K562 (cell line): ENCODE data around the gene SKAP1. TPM values are rescaled to one million over a fixed set of nuclear protein-coding genes. Genes with fewer than 3 reads are reported as not detected.

Experiments used
- ATAC-seq: fragments of 200-7000 bp; cut with Tn5 transposase; 3 replicates; pipeline ENCODE4 v1.9.1; 2020; ENCODE audit warnings: moderate library complexity
- BruUV-seq: library from RNA; stranded (reverse); fragments of 400-500 nt; replicated peaks from 2 replicates; lab custom pipeline; 2021; lab: Mats Ljungman, UMichigan
- CTCF ChIA-PET: fragments of 300-600 bp; formaldehyde crosslinking; extraction: SDS; loops from one replicate; lab custom pipeline; 2021; ENCODE audit warnings: low intra/inter-chr PET ratio; lab: Yijun Ruan, JAX
- POLR2A ChIA-PET: fragments of 300-600, 350-650 bp; sonication (Branson Sonifier 250); formaldehyde crosslinking; extraction: SDS; loops from one replicate; lab custom pipeline; 2021; ENCODE audit warnings: antibody characterized with exemption, inconsistent platforms; lab: Yijun Ruan, JAX
- DNase-seq, 4 experiments: peaks; one replicate each; pipeline versions ENCODE4 v3.0.0 to v3.0.0-alpha.2; 2011 to 2018; ENCODE audit warnings: low spot score in 3 of 4, mixed read lengths in 3 of 4; ENCODE audit errors: extremely low read depth in 1 of 4
- FAIRE-seq: peaks from 2 replicates; lab custom pipeline; 2011; peaks lifted over from hg19 to GRCh38; lab: Jason Lieb, UNC
- H2AFZ ChIP-seq: 2 replicates; pipeline ENCODE4 v1.6.0; 2011; ENCODE audit warnings: low read depth, low read length, control low read depth, inconsistent platforms
- H3K27ac ChIP-seq: fragments of 200-600 bp; 3 replicates; pipeline ENCODE4 v1.8.0; 2011; ENCODE audit warnings: low read depth, mild to moderate bottlenecking, control low read depth, inconsistent platforms, low read length, moderate library complexity, mixed read lengths; ENCODE audit errors: extremely low read depth
- H3K27me3 ChIP-seq, 2 experiments: fragments of 300-600 bp in 1 of 2; 2 replicates in 1 of 2; 3 replicates in 1 of 2; pipeline versions ENCODE4 v1.6.0 to v1.8.0; 2011; ENCODE audit warnings: inconsistent platforms in 2 of 2, low read length in 2 of 2, mild to moderate bottlenecking in 1 of 2, mixed read lengths in 1 of 2, moderate library complexity in 1 of 2; ENCODE audit not compliant: control insufficient read depth in 2 of 2, insufficient read depth in 2 of 2
- H3K36me3 ChIP-seq: fragments of 300-600 bp; 3 replicates; pipeline ENCODE4 v1.8.0; 2011; ENCODE audit warnings: mild to moderate bottlenecking, low read length, inconsistent platforms; ENCODE audit not compliant: control insufficient read depth, insufficient read depth
- H3K4me1 ChIP-seq, 2 experiments: fragments of 200-600 bp in 1 of 2; replicated peaks in 1 of 2; 2 replicates in 1 of 2; 3 replicates in 1 of 2; pipeline versions ENCODE4 v1.5.1 to v1.8.0; 2011; ENCODE audit warnings: inconsistent platforms in 2 of 2, low read length in 2 of 2, mild to moderate bottlenecking in 1 of 2, mixed read lengths in 1 of 2, moderate library complexity in 1 of 2; ENCODE audit not compliant: control insufficient read depth in 2 of 2, insufficient read depth in 2 of 2
- H3K4me2 ChIP-seq: 2 replicates; pipeline ENCODE4 v1.6.1; 2011; ENCODE audit warnings: low read length, control low read depth, inconsistent platforms, mixed read lengths; ENCODE audit not compliant: insufficient read depth
- H3K4me3 ChIP-seq: fragments of 200-600 bp; sonication (generic), shearing (Covaris generic); 2 replicates; pipeline ENCODE4 v1.5.1; 2016; ENCODE audit warnings: control low read depth, inconsistent platforms
- H3K79me2 ChIP-seq: fragments of 200-600 bp; 3 replicates; pipeline ENCODE4 v1.8.0; 2011; ENCODE audit warnings: low read length, inconsistent platforms; ENCODE audit not compliant: control insufficient read depth, insufficient read depth
- H3K9ac ChIP-seq, 2 experiments: 2 replicates each; pipeline versions ENCODE4 v1.6.0 to v1.6.1; 2011; ENCODE audit warnings: low read depth in 2 of 2, low read length in 2 of 2, control low read depth in 1 of 2, inconsistent platforms in 1 of 2, mild to moderate bottlenecking in 1 of 2, mixed read lengths in 1 of 2; ENCODE audit not compliant: insufficient read depth in 1 of 2
- H3K9me1 ChIP-seq: one replicate; pipeline ENCODE4 v1.6.0; 2011; ENCODE audit warnings: inconsistent platforms, mild to moderate bottlenecking, low read length, moderate library complexity; ENCODE audit not compliant: control insufficient read depth, insufficient read depth
- H3K9me3 ChIP-seq: replicated peaks from 2 replicates; pipeline ENCODE4 v1.5.1; 2011; ENCODE audit warnings: low read depth, low read length, inconsistent platforms; ENCODE audit not compliant: control insufficient read depth, insufficient read depth
- H4K20me1 ChIP-seq: replicated peaks from 2 replicates; pipeline ENCODE4 v1.6.1; 2011; ENCODE audit warnings: low read length, inconsistent platforms, mixed read lengths; ENCODE audit not compliant: control insufficient read depth, insufficient read depth
- E2F5 ChIP-seq: sonication (generic); formaldehyde crosslinking; IDR thresholded peaks from 2 replicates; pipeline ENCODE4 v1.8.0; 2022; ENCODE audit warnings: mild to moderate bottlenecking, missing genetic modification reagents
- ELF1 ChIP-seq: fragments of 200-800 bp; sonication (Bioruptor generic); IDR thresholded peaks from 2 replicates; pipeline ENCODE4 v1.6.1; 2016; ENCODE audit warnings: missing genetic modification characterization, missing compliant biosample characterization
- EP400 ChIP-seq: fragments of 450-650 bp; IDR thresholded peaks from 2 replicates; pipeline ENCODE4 v1.6.1; 2017; ENCODE audit warnings: antibody characterized with exemption, mild to moderate bottlenecking, moderate library complexity
- KLF1 ChIP-seq: fragments of 450-650 bp; IDR thresholded peaks from 2 replicates; pipeline ENCODE4 v1.6.1; 2016; ENCODE audit warnings: missing genetic modification characterization, missing compliant biosample characterization
- NCOR1 ChIP-seq: fragments of 450-650 bp; IDR thresholded peaks from 2 replicates; pipeline ENCODE4 v1.6.1; 2016; ENCODE audit warnings: mild to moderate bottlenecking, moderate library complexity
- ZNF134 ChIP-seq: fragments of 250-450 bp; sonication (Bioruptor Pico); conservative IDR thresholded peaks from 2 replicates; pipeline ENCODE4 v1.4.0; 2020
- ZSCAN29 ChIP-seq: fragments of 450-650 bp; IDR thresholded peaks from 2 replicates; pipeline ENCODE4 v1.6.1; 2017
- WGBS: fragments of 100-300 bp; shearing (Covaris generic); methylation state at CpG from one replicate; pipeline ENCODE4 v1.1.6; 2016; ENCODE audit warnings: low coverage, mixed read lengths; ENCODE audit not compliant: insufficient coverage; ENCODE audit errors: missing lambda C conversion rate; 5-methylcytosine and 5-hydroxymethylcytosine counted together
- in situ Hi-C: fragments of 300-500 bp; cut with MboI; formaldehyde crosslinking; loops from 4 replicates; pipeline ENCODE4 v1.15.0; 2018; ENCODE audit warnings: inconsistent platforms, mixed read lengths
- intact Hi-C: fragments of 100-400 bp; cut with micrococcal nuclease; formaldehyde crosslinking; loops from 2 replicates; pipeline ENCODE4 v1.14.2; 2022
- polyA plus RNA-seq, 8 experiments: library from polyadenylated mRNA; depleted of rRNA in 4 of 8; stranded (reverse) in 5 of 8; unstranded in 3 of 8; fragments of >200 nt; fragmentation: Nextera tagmentation in 2 of 8; fragmentation: Illumina TruSeq in 1 of 8; extraction: Ambion mirVana in 2 of 8; extraction: Trizol in 1 of 8; gene quantifications; 2 replicates each; pipeline versions ENCODE4 v1.2.1 to v1.2.3, GENCODE V29; 2011 to 2014; ENCODE audit warnings: inconsistent platforms in 1 of 8, missing spikeins in 1 of 8
- total RNA-seq, 7 experiments: library from RNA; depleted of rRNA in 6 of 7; stranded (reverse); fragments of >200 nt in 6 of 7; fragmentation: Illumina TruSeq in 2 of 7; extraction: Trizol in 2 of 7; gene quantifications; 2 replicates each; pipeline versions ENCODE4 v1.2.1 to v1.2.3, GENCODE V29; 2011 to 2021; ENCODE audit warnings: low replicate concordance in 1 of 7
- TF ChIP-seq, protein P1 (sequence below), 2 experiments: fragments of 450-650 bp; formaldehyde crosslinking in 1 of 2; IDR thresholded peaks; 2 replicates each; pipeline versions ENCODE4 v1.4.0 to v1.6.1; 2014 to 2020; ENCODE audit warnings: mild to moderate bottlenecking in 2 of 2, borderline replicate concordance in 1 of 2, low read depth in 1 of 2
- TF ChIP-seq, protein P2 (sequence below): fragments of 450-650 bp; IDR thresholded peaks from 2 replicates; pipeline ENCODE4 v1.6.1; 2014; ENCODE audit warnings: low read depth, mild to moderate bottlenecking, moderate library complexity, borderline replicate concordance

The SKAP1 gene
- total and polyA plus RNA-seq, 9 of the 15 experiments (the other 6 are each of a cell fraction or from before 2014, with no cell fraction given) = 0.06 to 0.80 (median 0.10) TPM; not detected in 4

GRCh38 chr17:48113201-48113676 lies 316.8 kb downstream of the SKAP1 start:
- H3K4me3 ChIP-seq = no peak overlapping the region
- in situ Hi-C loops = no loop called here
- H3K36me3 ChIP-seq = peaks cover 35% of the 10 kb centered on the region; the same call in 2 of the 3 replicates
- no TSS peak for BruUV-seq
- no peaks in the 10 kb centered on the region for H4K20me1 ChIP-seq
- peaks cover 25% of the 10 kb centered on the region for H3K79me2 ChIP-seq
- H3K9ac ChIP-seq = no peak overlapping the region
- no peak overlapping the region for H2AFZ ChIP-seq
- H3K9me1 ChIP-seq = no peaks in the 10 kb centered on the region
- WGBS = 93% methylated on average over 5 of the region's 5 CpGs
- H3K4me2 ChIP-seq = no peak overlapping the region
- ChIA-PET CTCF (no interaction called here), POLR2A (interaction anchor here (1.1 to 2.7 kb wide), 2 partner anchors 9 to 10 kb away, joined by 3 to 9 read pairs; no protein-coding TSS in a partner anchor)
- DNase-seq (no peak), ATAC-seq (no peak), FAIRE-seq (no peak)
- H3K4me1 ChIP-seq = peaks cover 0 to 9% of the 10 kb centered on the region in 2 experiments; a peak in 3 of 5 replicates
- no peaks in the 10 kb centered on the region for H3K9me3 ChIP-seq
- H3K27ac ChIP-seq = no peak overlapping the region
- intact Hi-C loops = no loop called here
- H3K27me3 ChIP-seq = no peaks in the 10 kb centered on the region
- no peak for TF ChIP-seq ZSCAN29
- TF ChIP-seq E2F5 (CRISPR knock-in tag) = no peak
- no peak for TF ChIP-seq NCOR1
- TF ChIP-seq, protein P1, sequence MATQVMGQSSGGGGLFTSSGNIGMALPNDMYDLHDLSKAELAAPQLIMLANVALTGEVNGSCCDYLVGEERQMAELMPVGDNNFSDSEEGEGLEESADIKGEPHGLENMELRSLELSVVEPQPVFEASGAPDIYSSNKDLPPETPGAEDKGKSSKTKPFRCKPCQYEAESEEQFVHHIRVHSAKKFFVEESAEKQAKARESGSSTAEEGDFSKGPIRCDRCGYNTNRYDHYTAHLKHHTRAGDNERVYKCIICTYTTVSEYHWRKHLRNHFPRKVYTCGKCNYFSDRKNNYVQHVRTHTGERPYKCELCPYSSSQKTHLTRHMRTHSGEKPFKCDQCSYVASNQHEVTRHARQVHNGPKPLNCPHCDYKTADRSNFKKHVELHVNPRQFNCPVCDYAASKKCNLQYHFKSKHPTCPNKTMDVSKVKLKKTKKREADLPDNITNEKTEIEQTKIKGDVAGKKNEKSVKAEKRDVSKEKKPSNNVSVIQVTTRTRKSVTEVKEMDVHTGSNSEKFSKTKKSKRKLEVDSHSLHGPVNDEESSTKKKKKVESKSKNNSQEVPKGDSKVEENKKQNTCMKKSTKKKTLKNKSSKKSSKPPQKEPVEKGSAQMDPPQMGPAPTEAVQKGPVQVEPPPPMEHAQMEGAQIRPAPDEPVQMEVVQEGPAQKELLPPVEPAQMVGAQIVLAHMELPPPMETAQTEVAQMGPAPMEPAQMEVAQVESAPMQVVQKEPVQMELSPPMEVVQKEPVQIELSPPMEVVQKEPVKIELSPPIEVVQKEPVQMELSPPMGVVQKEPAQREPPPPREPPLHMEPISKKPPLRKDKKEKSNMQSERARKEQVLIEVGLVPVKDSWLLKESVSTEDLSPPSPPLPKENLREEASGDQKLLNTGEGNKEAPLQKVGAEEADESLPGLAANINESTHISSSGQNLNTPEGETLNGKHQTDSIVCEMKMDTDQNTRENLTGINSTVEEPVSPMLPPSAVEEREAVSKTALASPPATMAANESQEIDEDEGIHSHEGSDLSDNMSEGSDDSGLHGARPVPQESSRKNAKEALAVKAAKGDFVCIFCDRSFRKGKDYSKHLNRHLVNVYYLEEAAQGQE (IDR thresholded peaks at IDR 0.05; ENCODE audit: borderline replicate concordance) = no peak
- TF ChIP-seq, protein P1 (CRISPR knock-in tag; IDR thresholded peaks at IDR 0.05; ENCODE audit: low read depth) = no peak
- TF ChIP-seq, protein P2, sequence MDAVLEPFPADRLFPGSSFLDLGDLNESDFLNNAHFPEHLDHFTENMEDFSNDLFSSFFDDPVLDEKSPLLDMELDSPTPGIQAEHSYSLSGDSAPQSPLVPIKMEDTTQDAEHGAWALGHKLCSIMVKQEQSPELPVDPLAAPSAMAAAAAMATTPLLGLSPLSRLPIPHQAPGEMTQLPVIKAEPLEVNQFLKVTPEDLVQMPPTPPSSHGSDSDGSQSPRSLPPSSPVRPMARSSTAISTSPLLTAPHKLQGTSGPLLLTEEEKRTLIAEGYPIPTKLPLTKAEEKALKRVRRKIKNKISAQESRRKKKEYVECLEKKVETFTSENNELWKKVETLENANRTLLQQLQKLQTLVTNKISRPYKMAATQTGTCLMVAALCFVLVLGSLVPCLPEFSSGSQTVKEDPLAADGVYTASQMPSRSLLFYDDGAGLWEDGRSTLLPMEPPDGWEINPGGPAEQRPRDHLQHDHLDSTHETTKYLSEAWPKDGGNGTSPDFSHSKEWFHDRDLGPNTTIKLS = no peak
- no peak for TF ChIP-seq ZNF134 (CRISPR knock-in tag)
- TF ChIP-seq ELF1 = no peak
- no peak for TF ChIP-seq EP400
- TF ChIP-seq KLF1 (tag) = no peak
